Measurements from ENCODE around the gene CELF4.

Gene CELF4

DNA sequence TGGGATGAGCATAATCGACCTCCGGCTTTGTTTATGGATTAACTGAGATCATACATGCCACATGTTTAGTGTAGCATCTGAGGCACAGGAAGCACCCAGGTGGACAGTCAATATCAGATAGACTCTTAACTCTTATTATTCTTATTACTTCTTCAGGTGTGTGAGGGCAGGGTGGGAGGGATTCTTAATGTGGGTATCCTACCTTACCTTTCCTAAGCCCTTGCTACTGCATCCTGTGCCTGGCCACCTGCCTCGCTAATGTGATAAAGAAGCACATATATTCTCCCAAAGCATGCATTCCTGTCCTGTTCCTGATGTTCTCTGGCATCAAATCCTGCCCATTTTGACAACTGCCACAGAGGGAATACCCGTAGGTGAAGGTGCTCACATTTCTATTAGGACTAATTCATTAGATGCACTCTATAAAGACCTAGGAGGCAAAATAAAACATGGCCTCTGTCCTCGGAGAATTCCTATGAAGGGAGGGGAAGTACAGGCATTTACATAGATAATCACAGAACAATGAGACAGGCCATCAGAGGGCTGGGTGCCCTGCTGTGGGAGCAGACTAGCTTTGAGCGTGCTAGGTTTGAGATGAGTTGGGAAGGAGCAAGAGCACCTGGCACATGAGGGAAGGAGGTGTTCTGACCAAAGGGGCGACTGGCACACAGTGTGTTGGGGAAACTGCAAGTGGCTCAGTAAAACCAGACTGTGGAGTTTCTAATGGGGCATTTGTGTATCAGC lies 19.5 kb upstream of the CELF4 start:
- in situ Hi-C loops (cut with HindIII; ENCODE audit: low sequenced_read_pairs), result no loop called here
- H3K4me3 ChIP-seq (ENCODE audit: low read depth, low read length), result no peak overlapping the region
- TF ChIP-seq, protein P1, sequence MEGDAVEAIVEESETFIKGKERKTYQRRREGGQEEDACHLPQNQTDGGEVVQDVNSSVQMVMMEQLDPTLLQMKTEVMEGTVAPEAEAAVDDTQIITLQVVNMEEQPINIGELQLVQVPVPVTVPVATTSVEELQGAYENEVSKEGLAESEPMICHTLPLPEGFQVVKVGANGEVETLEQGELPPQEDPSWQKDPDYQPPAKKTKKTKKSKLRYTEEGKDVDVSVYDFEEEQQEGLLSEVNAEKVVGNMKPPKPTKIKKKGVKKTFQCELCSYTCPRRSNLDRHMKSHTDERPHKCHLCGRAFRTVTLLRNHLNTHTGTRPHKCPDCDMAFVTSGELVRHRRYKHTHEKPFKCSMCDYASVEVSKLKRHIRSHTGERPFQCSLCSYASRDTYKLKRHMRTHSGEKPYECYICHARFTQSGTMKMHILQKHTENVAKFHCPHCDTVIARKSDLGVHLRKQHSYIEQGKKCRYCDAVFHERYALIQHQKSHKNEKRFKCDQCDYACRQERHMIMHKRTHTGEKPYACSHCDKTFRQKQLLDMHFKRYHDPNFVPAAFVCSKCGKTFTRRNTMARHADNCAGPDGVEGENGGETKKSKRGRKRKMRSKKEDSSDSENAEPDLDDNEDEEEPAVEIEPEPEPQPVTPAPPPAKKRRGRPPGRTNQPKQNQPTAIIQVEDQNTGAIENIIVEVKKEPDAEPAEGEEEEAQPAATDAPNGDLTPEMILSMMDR (IDR thresholded peaks at IDR 0.05; ENCODE audit: low read depth, low read length), result no peak
- no peak for DNase-seq (ENCODE audit: low read depth, low spot score)

GRCh38 chr18:37584217-37584616 lies 18.6 kb upstream of the CELF4 start:
- in situ Hi-C loops (cut with HindIII; ENCODE audit: low sequenced_read_pairs), result no loop called here
- TF ChIP-seq, protein P1 (IDR thresholded peaks at IDR 0.05; ENCODE audit: low read depth, low read length), result no peak
- H3K4me3 ChIP-seq (ENCODE audit: low read depth, low read length), result no peak overlapping the region
- no peak for DNase-seq (ENCODE audit: low read depth, low spot score)

DNA sequence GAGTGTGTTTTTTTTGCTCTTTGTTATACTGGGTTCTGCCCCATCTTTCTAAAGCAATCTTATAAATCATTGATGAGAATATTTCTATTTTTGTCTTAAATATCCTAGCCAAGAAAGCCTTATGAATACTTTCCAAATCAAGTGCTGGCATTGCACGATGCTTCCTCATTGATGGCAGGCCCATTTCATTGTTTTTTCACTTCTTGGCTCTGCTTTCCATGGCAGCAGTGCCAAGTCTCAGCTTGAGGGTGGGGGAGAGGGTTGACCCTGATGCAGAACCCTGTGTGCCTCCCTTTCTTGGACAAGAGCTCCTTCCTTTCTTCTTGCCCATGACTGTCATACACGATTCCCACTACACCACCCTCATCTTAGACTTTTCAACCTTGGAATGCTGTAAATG lies 16.7 kb upstream of the CELF4 start:
- in situ Hi-C loops (cut with HindIII; ENCODE audit: low sequenced_read_pairs), result no loop called here
- H3K4me3 ChIP-seq (ENCODE audit: low read depth, low read length), result no peak overlapping the region
- no peak for DNase-seq (ENCODE audit: low read depth, low spot score)
- TF ChIP-seq, protein P1 (IDR thresholded peaks at IDR 0.05; ENCODE audit: low read depth, low read length), result no peak

DNA sequence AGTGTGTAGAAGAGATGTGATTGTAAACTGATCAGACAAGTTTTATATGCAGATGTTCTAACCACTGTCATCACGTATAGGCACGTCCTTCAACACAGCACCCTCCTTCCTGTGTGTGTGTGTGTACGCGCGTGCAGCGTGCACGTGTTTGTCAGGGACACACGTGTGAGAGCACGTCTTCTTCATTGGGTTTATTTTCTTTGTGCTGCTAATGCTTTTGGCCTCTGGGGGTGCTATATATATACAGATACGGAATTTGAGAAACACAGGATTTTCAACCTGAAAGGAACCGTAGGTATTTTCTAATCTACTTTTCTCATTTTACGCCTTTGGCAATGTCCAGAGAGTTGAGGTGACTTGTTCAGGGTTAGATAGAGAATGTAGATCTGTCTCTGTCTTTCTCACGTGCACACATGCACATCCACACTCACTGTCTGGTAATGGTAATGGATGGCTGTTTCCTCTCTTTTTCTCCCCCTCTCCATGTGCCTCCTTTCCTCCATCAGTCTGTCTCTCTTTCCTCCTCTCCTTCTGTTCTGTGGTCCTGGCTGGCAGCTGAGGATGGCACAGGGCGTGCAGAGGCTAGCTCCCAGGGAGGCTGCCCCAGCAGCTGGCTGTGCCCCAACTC lies 13.4 kb upstream of the CELF4 start:
- TF ChIP-seq, protein P1 (IDR thresholded peaks at IDR 0.05; ENCODE audit: low read depth, low read length), result peak; percentile 39
- in situ Hi-C loops (cut with HindIII; ENCODE audit: low sequenced_read_pairs), result no loop called here
- no peak overlapping the region for H3K4me3 ChIP-seq (ENCODE audit: low read depth, low read length)
- DNase-seq (ENCODE audit: low read depth, low spot score), result peak; percentile 4

DNA sequence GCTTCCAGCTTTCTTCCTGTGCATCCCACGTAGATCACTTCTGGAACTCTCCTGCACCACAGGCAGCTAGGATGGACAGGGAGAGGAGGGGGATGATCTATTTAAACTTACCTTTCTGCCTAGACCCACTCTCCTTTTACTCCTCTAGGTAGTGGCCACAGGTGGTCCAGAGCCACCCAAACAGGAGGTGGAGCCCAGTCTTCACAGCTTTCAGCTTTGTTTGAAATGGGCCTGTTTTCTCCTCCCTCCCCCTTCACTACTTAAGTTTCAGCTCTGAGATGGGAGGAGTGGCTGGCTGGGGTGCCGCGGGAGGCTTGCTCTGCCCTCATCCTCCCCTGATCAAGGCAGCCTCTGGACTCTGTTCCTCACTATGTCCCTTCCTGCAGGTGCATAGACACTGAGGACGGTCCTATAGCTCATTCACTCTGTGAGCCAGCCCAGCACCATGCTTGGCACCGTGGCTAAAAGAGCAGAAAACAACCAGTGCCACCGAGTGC lies 12.6 kb upstream of the CELF4 start:
- in situ Hi-C loops (cut with HindIII; ENCODE audit: low sequenced_read_pairs), result no loop called here
- no peak for DNase-seq (ENCODE audit: low read depth, low spot score)
- no peak overlapping the region for H3K4me3 ChIP-seq (ENCODE audit: low read depth, low read length)
- TF ChIP-seq, protein P1 (IDR thresholded peaks at IDR 0.05; ENCODE audit: low read depth, low read length), result no peak

DNA sequence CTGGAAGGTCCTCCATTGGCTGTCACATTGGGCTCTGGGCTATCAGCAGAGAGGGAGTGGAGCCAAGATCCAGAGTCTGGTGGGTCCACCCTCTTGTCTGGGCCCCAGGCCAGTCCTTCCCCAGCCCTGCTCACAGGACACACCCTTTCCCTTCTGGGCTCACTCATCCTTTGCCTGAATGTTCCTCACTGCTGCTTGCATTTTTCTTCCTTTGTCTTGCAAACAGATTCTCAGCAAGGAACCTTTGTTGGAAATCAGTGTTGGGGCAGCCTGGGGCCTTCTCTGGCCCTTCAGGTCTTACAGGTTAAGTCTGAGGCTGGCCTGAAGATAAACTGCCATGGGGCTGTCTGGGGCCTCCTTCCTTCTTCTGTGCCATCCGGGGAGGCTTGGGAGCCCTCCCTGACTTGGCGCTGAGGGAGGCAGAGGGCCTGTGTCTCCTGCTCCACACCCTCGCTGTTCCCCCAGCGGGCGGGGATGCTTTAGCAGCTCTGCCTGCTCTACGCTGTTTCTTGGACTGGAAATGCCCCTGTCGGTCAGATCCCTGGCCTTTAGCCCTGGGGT lies 11.5 kb upstream of the CELF4 start:
- in situ Hi-C loops (cut with HindIII; ENCODE audit: low sequenced_read_pairs), result no loop called here
- no peak for DNase-seq (ENCODE audit: low read depth, low spot score)
- no peak overlapping the region for H3K4me3 ChIP-seq (ENCODE audit: low read depth, low read length)
- TF ChIP-seq, protein P1 (IDR thresholded peaks at IDR 0.05; ENCODE audit: low read depth, low read length), result no peak
